H1 (cell line): Measurements from ENCODE around the gene ZNF716. TPM values are rescaled to one million over a fixed set of nuclear protein-coding genes. Genes with fewer than 3 reads are reported as not detected.

Experiments
- BRCA1 ChIP-seq: IDR thresholded peaks from 2 replicates; pipeline ENCODE4 v1.6.1; 2012; ENCODE audit warnings: low read depth, low read length, improper control_type of control experiment
- FOSL1 ChIP-seq: IDR thresholded peaks from 2 replicates; pipeline ENCODE4 v1.6.1; 2011; ENCODE audit warnings: mild to moderate bottlenecking, low read depth, low read length, moderate library complexity; ENCODE audit not compliant: insufficient read depth
- GTF2F1 ChIP-seq: IDR thresholded peaks from 2 replicates; pipeline ENCODE4 v1.6.1; 2012; ENCODE audit warnings: low read depth, low read length, improper control_type of control experiment, borderline replicate concordance
- JUND ChIP-seq: IDR thresholded peaks from 2 replicates; pipeline ENCODE4 v1.6.1; 2011; ENCODE audit warnings: mild to moderate bottlenecking, improper control_type of control experiment, low read length
- NRF1 ChIP-seq: IDR thresholded peaks from 2 replicates; pipeline ENCODE4 v1.6.1; 2011; ENCODE audit warnings: mild to moderate bottlenecking, low read depth, low read length, improper control_type of control experiment
- RAD21 ChIP-seq, 2 experiments: IDR thresholded peaks in 1 of 2; conservative IDR thresholded peaks in 1 of 2; 2 replicates each; pipeline ENCODE4 v1.6.1; 2011; ENCODE audit warnings: low read depth in 2 of 2, low read length in 2 of 2, improper control_type of control experiment in 1 of 2, inconsistent platforms in 1 of 2, mild to moderate bottlenecking in 1 of 2, moderate library complexity in 1 of 2
- SIX5 ChIP-seq: IDR thresholded peaks from 2 replicates; pipeline ENCODE4 v1.6.1; 2011; ENCODE audit warnings: mild to moderate bottlenecking, low read depth, low read length
- SP1 ChIP-seq: IDR thresholded peaks from 2 replicates; pipeline ENCODE4 v1.6.1; 2011; ENCODE audit warnings: low read depth, low read length
- SRF ChIP-seq: IDR thresholded peaks from 2 replicates; pipeline ENCODE4 v1.6.1; 2011; ENCODE audit warnings: mild to moderate bottlenecking, low read depth, low read length, moderate library complexity
- SUZ12 ChIP-seq: fragments of 200-600 bp; sonication (generic); IDR thresholded peaks from 2 replicates; pipeline ENCODE4 v1.6.1; 2012; ENCODE audit warnings: mild to moderate bottlenecking, inconsistent platforms, low read length, moderate library complexity, mixed read lengths
- TAF1 ChIP-seq: IDR thresholded peaks from 2 replicates; pipeline ENCODE4 v1.6.1; 2011; ENCODE audit warnings: mild to moderate bottlenecking, low read depth, low read length
- TBP ChIP-seq: IDR thresholded peaks from 2 replicates; pipeline ENCODE4 v1.6.1; 2011; ENCODE audit warnings: low read depth, low read length, improper control_type of control experiment
- polyA plus RNA-seq, 7 experiments: library from polyadenylated mRNA; depleted of rRNA in 3 of 7; stranded (reverse) in 5 of 7; unstranded in 2 of 7; fragments of >200 nt in 5 of 7; fragments of 200-250 nt in 2 of 7; gene quantifications; 1 replicate in 5 of 7; 2 replicates in 1 of 7; 4 replicates in 1 of 7; pipeline versions ENCODE4 v1.2.1 to v1.2.3, GENCODE V29; 2011 to 2013; ENCODE audit warnings: missing spikeins in 2 of 7, mixed read lengths in 2 of 7
- total RNA-seq: library from RNA; stranded (reverse); fragmentation: NEBNext Ultra II Directional; extraction: Animal tissue kit (Norgen Biotek cat#: 25700); gene quantifications from 2 replicates; pipeline ENCODE4 v1.2.1, GENCODE V29; 2021
- TF ChIP-seq, protein P1 (sequence below): fragments of 300-600 bp; sonication (generic); IDR thresholded peaks from 2 replicates; pipeline ENCODE4 v1.7.1; 2012; ENCODE audit warnings: low read length, moderate library complexity, mild to moderate bottlenecking, inconsistent platforms; ENCODE audit not compliant: insufficient replicate concordance

Gene ZNF716
- total and polyA plus RNA-seq, 2 of the 8 experiments (the other 6 are each of a cell fraction or from before 2014, with no cell fraction given) = not detected

GRCh38 chr7:57449904-57450303 lies at the start of gene ZNF716 (continued):
- TF ChIP-seq, protein P1, sequence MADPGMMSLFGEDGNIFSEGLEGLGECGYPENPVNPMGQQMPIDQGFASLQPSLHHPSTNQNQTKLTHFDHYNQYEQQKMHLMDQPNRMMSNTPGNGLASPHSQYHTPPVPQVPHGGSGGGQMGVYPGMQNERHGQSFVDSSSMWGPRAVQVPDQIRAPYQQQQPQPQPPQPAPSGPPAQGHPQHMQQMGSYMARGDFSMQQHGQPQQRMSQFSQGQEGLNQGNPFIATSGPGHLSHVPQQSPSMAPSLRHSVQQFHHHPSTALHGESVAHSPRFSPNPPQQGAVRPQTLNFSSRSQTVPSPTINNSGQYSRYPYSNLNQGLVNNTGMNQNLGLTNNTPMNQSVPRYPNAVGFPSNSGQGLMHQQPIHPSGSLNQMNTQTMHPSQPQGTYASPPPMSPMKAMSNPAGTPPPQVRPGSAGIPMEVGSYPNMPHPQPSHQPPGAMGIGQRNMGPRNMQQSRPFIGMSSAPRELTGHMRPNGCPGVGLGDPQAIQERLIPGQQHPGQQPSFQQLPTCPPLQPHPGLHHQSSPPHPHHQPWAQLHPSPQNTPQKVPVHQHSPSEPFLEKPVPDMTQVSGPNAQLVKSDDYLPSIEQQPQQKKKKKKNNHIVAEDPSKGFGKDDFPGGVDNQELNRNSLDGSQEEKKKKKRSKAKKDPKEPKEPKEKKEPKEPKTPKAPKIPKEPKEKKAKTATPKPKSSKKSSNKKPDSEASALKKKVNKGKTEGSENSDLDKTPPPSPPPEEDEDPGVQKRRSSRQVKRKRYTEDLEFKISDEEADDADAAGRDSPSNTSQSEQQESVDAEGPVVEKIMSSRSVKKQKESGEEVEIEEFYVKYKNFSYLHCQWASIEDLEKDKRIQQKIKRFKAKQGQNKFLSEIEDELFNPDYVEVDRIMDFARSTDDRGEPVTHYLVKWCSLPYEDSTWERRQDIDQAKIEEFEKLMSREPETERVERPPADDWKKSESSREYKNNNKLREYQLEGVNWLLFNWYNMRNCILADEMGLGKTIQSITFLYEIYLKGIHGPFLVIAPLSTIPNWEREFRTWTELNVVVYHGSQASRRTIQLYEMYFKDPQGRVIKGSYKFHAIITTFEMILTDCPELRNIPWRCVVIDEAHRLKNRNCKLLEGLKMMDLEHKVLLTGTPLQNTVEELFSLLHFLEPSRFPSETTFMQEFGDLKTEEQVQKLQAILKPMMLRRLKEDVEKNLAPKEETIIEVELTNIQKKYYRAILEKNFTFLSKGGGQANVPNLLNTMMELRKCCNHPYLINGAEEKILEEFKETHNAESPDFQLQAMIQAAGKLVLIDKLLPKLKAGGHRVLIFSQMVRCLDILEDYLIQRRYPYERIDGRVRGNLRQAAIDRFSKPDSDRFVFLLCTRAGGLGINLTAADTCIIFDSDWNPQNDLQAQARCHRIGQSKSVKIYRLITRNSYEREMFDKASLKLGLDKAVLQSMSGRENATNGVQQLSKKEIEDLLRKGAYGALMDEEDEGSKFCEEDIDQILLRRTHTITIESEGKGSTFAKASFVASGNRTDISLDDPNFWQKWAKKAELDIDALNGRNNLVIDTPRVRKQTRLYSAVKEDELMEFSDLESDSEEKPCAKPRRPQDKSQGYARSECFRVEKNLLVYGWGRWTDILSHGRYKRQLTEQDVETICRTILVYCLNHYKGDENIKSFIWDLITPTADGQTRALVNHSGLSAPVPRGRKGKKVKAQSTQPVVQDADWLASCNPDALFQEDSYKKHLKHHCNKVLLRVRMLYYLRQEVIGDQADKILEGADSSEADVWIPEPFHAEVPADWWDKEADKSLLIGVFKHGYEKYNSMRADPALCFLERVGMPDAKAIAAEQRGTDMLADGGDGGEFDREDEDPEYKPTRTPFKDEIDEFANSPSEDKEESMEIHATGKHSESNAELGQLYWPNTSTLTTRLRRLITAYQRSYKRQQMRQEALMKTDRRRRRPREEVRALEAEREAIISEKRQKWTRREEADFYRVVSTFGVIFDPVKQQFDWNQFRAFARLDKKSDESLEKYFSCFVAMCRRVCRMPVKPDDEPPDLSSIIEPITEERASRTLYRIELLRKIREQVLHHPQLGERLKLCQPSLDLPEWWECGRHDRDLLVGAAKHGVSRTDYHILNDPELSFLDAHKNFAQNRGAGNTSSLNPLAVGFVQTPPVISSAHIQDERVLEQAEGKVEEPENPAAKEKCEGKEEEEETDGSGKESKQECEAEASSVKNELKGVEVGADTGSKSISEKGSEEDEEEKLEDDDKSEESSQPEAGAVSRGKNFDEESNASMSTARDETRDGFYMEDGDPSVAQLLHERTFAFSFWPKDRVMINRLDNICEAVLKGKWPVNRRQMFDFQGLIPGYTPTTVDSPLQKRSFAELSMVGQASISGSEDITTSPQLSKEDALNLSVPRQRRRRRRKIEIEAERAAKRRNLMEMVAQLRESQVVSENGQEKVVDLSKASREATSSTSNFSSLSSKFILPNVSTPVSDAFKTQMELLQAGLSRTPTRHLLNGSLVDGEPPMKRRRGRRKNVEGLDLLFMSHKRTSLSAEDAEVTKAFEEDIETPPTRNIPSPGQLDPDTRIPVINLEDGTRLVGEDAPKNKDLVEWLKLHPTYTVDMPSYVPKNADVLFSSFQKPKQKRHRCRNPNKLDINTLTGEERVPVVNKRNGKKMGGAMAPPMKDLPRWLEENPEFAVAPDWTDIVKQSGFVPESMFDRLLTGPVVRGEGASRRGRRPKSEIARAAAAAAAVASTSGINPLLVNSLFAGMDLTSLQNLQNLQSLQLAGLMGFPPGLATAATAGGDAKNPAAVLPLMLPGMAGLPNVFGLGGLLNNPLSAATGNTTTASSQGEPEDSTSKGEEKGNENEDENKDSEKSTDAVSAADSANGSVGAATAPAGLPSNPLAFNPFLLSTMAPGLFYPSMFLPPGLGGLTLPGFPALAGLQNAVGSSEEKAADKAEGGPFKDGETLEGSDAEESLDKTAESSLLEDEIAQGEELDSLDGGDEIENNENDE = no peak
- TF ChIP-seq FOSL1 = no peak
- no peak for TF ChIP-seq GTF2F1
- TF ChIP-seq JUND = no peak
- no peak for TF ChIP-seq NRF1
- TF ChIP-seq BRCA1 = no peak
- no peak for TF ChIP-seq SRF
- TF ChIP-seq SUZ12 = no peak
- no peak for TF ChIP-seq RAD21 (IDR thresholded peaks at IDR 0.05 in 1 of 2, conservative IDR thresholded peaks at IDR 0.05 in 1 of 2; ENCODE audit: low read depth in 2 of 2, low read length in 2 of 2)
- TF ChIP-seq SP1 = no peak
- no peak for TF ChIP-seq TAF1
- no peak for TF ChIP-seq SIX5
- no peak for TF ChIP-seq TBP
